Gastroesophageal sphincter (tissue), 4 donors: ENCODE measurements around the gene SETBP1. TPM values are rescaled to one million over a fixed set of nuclear protein-coding genes. Genes with fewer than 3 reads are reported as not detected.

Source experiments
- ATAC-seq: fragments of 150-250 bp; one replicate; pipeline ENCODE4 v1.9.1; 2016; ENCODE audit warnings: mild to moderate bottlenecking, moderate library complexity
- H3K27ac ChIP-seq, 4 donors: fragments of 200-600 bp; sonication (generic) in 3 of 4; 1 replicate in 3 of 4; 2 replicates in 1 of 4; pipeline ENCODE4 v1.5.1; 2016 to 2019
- H3K27me3 ChIP-seq: fragments of 200-600 bp; sonication (generic); one replicate; pipeline ENCODE4 v1.5.1; 2019
- H3K36me3 ChIP-seq, 2 donors: fragments of 200-600 bp; sonication (generic); one replicate each; pipeline ENCODE4 v1.5.1; 2019; ENCODE audit warnings: control low read depth in 1 of 2
- H3K4me1 ChIP-seq, 3 donors: fragments of 200-600 bp; sonication (generic); 1 replicate in 2 of 3; 2 replicates in 1 of 3; pipeline ENCODE4 v1.5.1; 2016 to 2019; ENCODE audit warnings: control low read depth in 2 of 3
- H3K4me3 ChIP-seq, 2 donors: fragments of 200-600 bp; sonication (generic); one replicate each; pipeline ENCODE4 v1.5.1; 2019; ENCODE audit warnings: mild to moderate bottlenecking in 1 of 2, moderate library complexity in 1 of 2
- H3K9me3 ChIP-seq, 3 donors: fragments of 200-600 bp; sonication (generic); one replicate each; pipeline ENCODE4 v1.5.1; 2017 to 2019; ENCODE audit warnings: control low read depth in 2 of 3
- CTCF ChIP-seq, 4 experiments: fragments of 200-600 bp in 2 of 4; fragments of 450-650 bp in 2 of 4; sonication (generic) in 1 of 4; IDR thresholded peaks; one replicate each; pipeline ENCODE4 v1.5.1; 2017 to 2019; ENCODE audit warnings: antibody characterized with exemption in 4 of 4, mild to moderate bottlenecking in 2 of 4, moderate library complexity in 2 of 4
- EP300 ChIP-seq: sonication (generic); formaldehyde crosslinking; IDR thresholded peaks from one replicate; pipeline ENCODE4 v1.6.1; 2017; ENCODE audit warnings: antibody characterized with exemption, mild to moderate bottlenecking
- POLR2A ChIP-seq, 2 donors: fragments of 450-650 bp; IDR thresholded peaks; one replicate each; pipeline ENCODE4 v1.6.1; 2017; ENCODE audit warnings: antibody characterized with exemption in 2 of 2, mild to moderate bottlenecking in 2 of 2, moderate library complexity in 1 of 2
- POLR2AphosphoS5 ChIP-seq: sonication (generic); formaldehyde crosslinking; IDR thresholded peaks from one replicate; pipeline ENCODE4 v1.6.1; 2017; ENCODE audit warnings: antibody characterized with exemption
- WGBS, 2 donors: methylation state at CpG; one replicate each; pipeline ENCODE4 v1.1.5; 2018; ENCODE audit warnings: low coverage in 1 of 2; 5-methylcytosine and 5-hydroxymethylcytosine counted together
- total RNA-seq, 4 donors: library from RNA; depleted of rRNA; stranded (reverse); fragments of >200 nt; gene quantifications; one replicate each; pipeline ENCODE4 v1.1.0, GENCODE V29; 2016

Gene SETBP1
- total RNA-seq, 4 donors from 2014 or later, result 42.5 to 87.6 (median 67.8) TPM

DNA sequence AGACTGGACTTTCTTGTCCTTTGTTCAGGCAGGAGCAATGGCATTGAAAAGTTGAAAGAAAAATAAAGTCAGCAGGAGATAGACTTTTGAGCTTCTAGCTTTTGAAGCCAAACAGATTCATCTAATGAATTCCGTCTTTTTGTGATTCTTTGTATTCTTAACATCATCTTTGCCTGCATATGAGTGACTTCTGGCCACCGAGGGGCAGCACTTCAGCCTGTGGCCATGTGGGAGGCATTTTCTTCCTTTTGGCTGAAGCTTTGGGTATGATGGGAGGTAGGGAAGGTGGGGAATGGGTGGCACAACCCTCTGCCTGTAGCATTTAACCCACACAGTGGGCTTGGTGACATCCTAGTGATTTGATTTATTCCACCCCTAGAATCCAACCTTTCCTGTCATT is 220.6 kb downstream of the SETBP1 start:
- WGBS, 2 donors, result 100% methylated on average over 1 to 2 of the region's 2 CpGs
- Histone ChIP-seq H3K4me1 (peaks cover 0 to 24% (median 5%) of the 10 kb centered on the region in 3 donors), H3K27me3 (no peaks in the 10 kb centered on the region), H3K36me3 (no peaks in the 10 kb centered on the region), H3K27ac (no peak overlapping the region), H3K9me3 (no peaks in the 10 kb centered on the region), H3K4me3 (no peak overlapping the region)
- no peak for ATAC-seq
- no peak for TF ChIP-seq POLR2AphosphoS5
- TF ChIP-seq EP300, result no peak
- TF ChIP-seq POLR2A (IDR thresholded peaks at IDR 0.05), result no peak
- no peak for TF ChIP-seq CTCF (IDR thresholded peaks at IDR 0.05)

- Histone ChIP-seq H3K4me3 (no peak overlapping the region), H3K36me3 (no peaks in the 10 kb centered on the region), H3K4me1 (peaks cover 0 to 17% (median 5%) of the 10 kb centered on the region in 3 donors), H3K27me3 (no peaks in the 10 kb centered on the region), H3K27ac (no peak overlapping the region), H3K9me3 (no peaks in the 10 kb centered on the region)
- no peak for ATAC-seq
- WGBS, 2 donors, result 89 to 100% methylated on average over 2 of the region's 2 CpGs
- TF ChIP-seq CTCF (IDR thresholded peaks at IDR 0.05), result no peak
- TF ChIP-seq EP300, result no peak
- no peak for TF ChIP-seq POLR2AphosphoS5
- TF ChIP-seq POLR2A (IDR thresholded peaks at IDR 0.05), result no peak
Measured at GRCh38 chr18:44903327-44903726, 222.6 kb downstream of the SETBP1 start.

- no peaks in the 10 kb centered on the region for H3K9me3 ChIP-seq
- no peak overlapping the region for H3K4me3 ChIP-seq
- no peaks in the 10 kb centered on the region for H3K36me3 ChIP-seq
- no peak overlapping the region for H3K27ac ChIP-seq
- ATAC-seq, result no peak
- no peaks in the 10 kb centered on the region for H3K27me3 ChIP-seq
- peaks cover 0 to 19% (median 5%) of the 10 kb centered on the region in 3 donors for H3K4me1 ChIP-seq
- no peak for TF ChIP-seq CTCF (IDR thresholded peaks at IDR 0.05)
- TF ChIP-seq EP300, result no peak
- TF ChIP-seq POLR2A (IDR thresholded peaks at IDR 0.05), result no peak
- no peak for TF ChIP-seq POLR2AphosphoS5
- 97% methylated on average over 2 of the region's 2 CpGs; no CpG with 5 or more reads in 1 of the 2 donors for WGBS, 2 donors
Measured at GRCh38 chr18:44904768-44905167, 224.1 kb downstream of the SETBP1 start.

GRCh38 chr18:44909191-44909719 is 228.6 kb downstream of the SETBP1 start:
- H3K9me3 ChIP-seq, result no peaks in the 10 kb centered on the region
- no peak overlapping the region for H3K27ac ChIP-seq
- no peak overlapping the region for H3K4me3 ChIP-seq
- no peaks in the 10 kb centered on the region for H3K36me3 ChIP-seq
- peak; percentile 19 for ATAC-seq
- peaks cover 0 to 33% (median 5%) of the 10 kb centered on the region in 3 donors for H3K4me1 ChIP-seq
- no peak for TF ChIP-seq EP300
- no peak for TF ChIP-seq POLR2AphosphoS5
- no peak for TF ChIP-seq CTCF (IDR thresholded peaks at IDR 0.05)
- TF ChIP-seq POLR2A (IDR thresholded peaks at IDR 0.05), result no peak
- WGBS, 2 donors, result 29 to 40% methylated on average over 3 to 4 of the region's 5 CpGs
- no peaks in the 10 kb centered on the region for H3K27me3 ChIP-seq

DNA sequence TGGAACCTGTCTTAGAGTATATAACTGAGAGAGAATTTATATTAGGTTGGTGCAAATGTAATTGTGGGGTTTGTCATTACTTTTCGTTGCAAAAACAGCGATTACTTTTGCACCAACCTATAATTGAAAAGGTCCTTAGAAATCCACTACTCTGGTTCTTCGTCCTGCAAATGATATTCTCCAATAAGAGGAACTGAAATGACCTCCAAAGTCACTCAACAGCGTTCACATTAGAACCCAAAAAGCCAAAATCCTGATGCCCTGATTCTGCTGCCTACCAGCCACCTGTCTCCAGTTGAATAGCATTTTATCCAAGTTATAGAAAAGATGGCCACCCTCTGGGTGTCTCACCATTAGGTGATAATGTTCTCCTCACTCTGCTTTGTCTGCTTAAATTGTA is 230.6 kb downstream of the SETBP1 start:
- Histone ChIP-seq H3K4me1 (peaks cover 0 to 51% (median 5%) of the 10 kb centered on the region in 3 donors), H3K36me3 (no peaks in the 10 kb centered on the region), H3K27me3 (no peaks in the 10 kb centered on the region), H3K27ac (no peak overlapping the region), H3K4me3 (no peak overlapping the region), H3K9me3 (no peaks in the 10 kb centered on the region)
- ATAC-seq, result no peak
- 94 to 99% methylated on average over 4 of the region's 4 CpGs for WGBS, 2 donors
- TF ChIP-seq POLR2A (IDR thresholded peaks at IDR 0.05) (no peak), CTCF (IDR thresholded peaks at IDR 0.05) (no peak), EP300 (no peak), POLR2AphosphoS5 (no peak)
